Measurements from ENCODE around the gene GPX2. TPM values are rescaled to one million over a fixed set of nuclear protein-coding genes. Genes with fewer than 3 reads are reported as not detected.

GPX2 gene
- total RNA-seq (2014; rRNA removed; shearing (Covaris generic)) (not detected in 2 replicates), polyA plus RNA-seq (2016; fragmentation: Nextera tagmentation; extraction: Ambion mirVana) (not detected in 2 replicates)

GRCh38 chr14:64942531-64943111, at the start of gene GPX2:
TSS of gene GPX2 (minus strand) at chr14:64942745. CDS start at chr14:64942726, 19 bp downstream.
- Histone ChIP-seq H3K4me1 (ENCODE audit: insufficient read depth) (no peaks in the 10 kb centered on the region), H4K20me1 (ENCODE audit: insufficient read depth) (no peaks in the 10 kb centered on the region), H3K27ac (no peak within 1 kb of the TSS), H3F3A (ENCODE audit: insufficient read depth) (no peaks in the 10 kb centered on the region), H3K27me3 (replicated peaks; ENCODE audit: insufficient read depth) (no peaks in the 10 kb centered on the region), H3K4me2 (ENCODE audit: unreplicated experiment) (no peak within 1 kb of the TSS), H3K9me3 (ENCODE audit: low read depth) (no peaks in the 10 kb centered on the region), H3K4me3 (no peak within 1 kb of the TSS), H3K36me3 (ENCODE audit: low read depth) (no peaks in the 10 kb centered on the region), H3K79me2 (ENCODE audit: insufficient read depth) (no peaks in the 10 kb centered on the region), H2AFZ (no peak within 1 kb of the TSS), H3K9ac (no peak within 1 kb of the TSS), H3K9me2 (ENCODE audit: insufficient read depth) (no peaks in the 10 kb centered on the region)
- WGBS, 2 experiments (ENCODE audit: low coverage in 1 of 2, low lambda C conversion rate in 2 of 2, missing lambda C conversion rate in 2 of 2): 92% methylated on average over 13 of the region's 13 CpGs
- in situ Hi-C loops (cut with MboI): no loop called here
- TF ChIP-seq EZH2 (IDR thresholded peaks at IDR 0.05; ENCODE audit: insufficient read depth, poor library complexity, severe bottlenecking): no peak
- no peak for TF ChIP-seq EZH2phosphoT487 (IDR thresholded peaks at IDR 0.05; ENCODE audit: insufficient read depth, low read depth)
- no peak for DNase-seq

- Histone ChIP-seq H3K79me2 (ENCODE audit: insufficient read depth) (peaks cover 75% of the 10 kb centered on the region), H3K4me2 (ENCODE audit: unreplicated experiment) (no peak overlapping the region), H3K9me3 (ENCODE audit: low read depth) (no peaks in the 10 kb centered on the region), H3K4me1 (ENCODE audit: insufficient read depth) (peaks cover 16% of the 10 kb centered on the region), H3K36me3 (ENCODE audit: low read depth) (no peaks in the 10 kb centered on the region), H2AFZ (no peak overlapping the region), H3K27ac (no peak overlapping the region), H3F3A (ENCODE audit: insufficient read depth) (0 out of 2 replicates have a peak, but pooled peaks cover 5% of the 10 kb centered on the region), H3K4me3 (no peak overlapping the region), H3K27me3 (replicated peaks; ENCODE audit: insufficient read depth) (no peaks in the 10 kb centered on the region), H3K9me2 (ENCODE audit: insufficient read depth) (no peaks in the 10 kb centered on the region), H3K9ac (no peak overlapping the region), H4K20me1 (ENCODE audit: insufficient read depth) (no peaks in the 10 kb centered on the region)
- TF ChIP-seq EZH2phosphoT487 (IDR thresholded peaks at IDR 0.05; ENCODE audit: insufficient read depth, low read depth): no peak
- TF ChIP-seq EZH2 (IDR thresholded peaks at IDR 0.05; ENCODE audit: insufficient read depth, poor library complexity, severe bottlenecking): no peak
- in situ Hi-C loops (cut with MboI): no loop called here
- WGBS, 2 experiments (ENCODE audit: low coverage in 1 of 2, low lambda C conversion rate in 2 of 2, missing lambda C conversion rate in 2 of 2): 97 to 98% methylated on average over 4 of the region's 4 CpGs
- no peak for DNase-seq
Measured at GRCh38 chr14:64990939-64991338, 48.4 kb upstream of the GPX2 start.

DNA sequence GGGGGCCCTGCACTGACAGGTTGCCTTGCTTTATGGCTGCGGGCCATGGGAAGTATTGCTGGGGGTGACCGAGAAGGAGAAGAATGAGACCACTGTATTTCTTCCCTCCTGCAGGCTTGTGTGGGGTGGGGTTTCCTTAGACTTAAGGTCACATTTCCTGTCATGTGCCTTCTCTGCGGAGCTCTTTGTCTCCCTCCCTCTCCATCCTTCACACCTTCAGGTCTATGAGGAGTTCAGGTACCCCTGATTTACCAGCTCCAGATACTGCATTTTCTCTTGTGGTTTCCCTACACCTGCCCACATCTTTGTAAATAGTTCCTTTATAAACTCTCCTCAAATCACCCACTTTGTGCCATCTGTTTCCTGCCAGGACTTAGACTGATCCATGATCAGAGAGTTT, 47.8 kb upstream of the GPX2 start:
- Histone ChIP-seq H3F3A (ENCODE audit: insufficient read depth) (0 out of 2 replicates have a peak, but pooled peaks cover 5% of the 10 kb centered on the region), H3K4me1 (ENCODE audit: insufficient read depth) (peaks cover 16% of the 10 kb centered on the region), H3K4me2 (ENCODE audit: unreplicated experiment) (no peak overlapping the region), H3K27me3 (replicated peaks; ENCODE audit: insufficient read depth) (no peaks in the 10 kb centered on the region), H2AFZ (no peak overlapping the region), H4K20me1 (ENCODE audit: insufficient read depth) (no peaks in the 10 kb centered on the region), H3K79me2 (ENCODE audit: insufficient read depth) (peaks cover 70% of the 10 kb centered on the region), H3K9me2 (ENCODE audit: insufficient read depth) (no peaks in the 10 kb centered on the region), H3K27ac (no peak overlapping the region), H3K36me3 (ENCODE audit: low read depth) (no peaks in the 10 kb centered on the region), H3K9ac (no peak overlapping the region), H3K9me3 (ENCODE audit: low read depth) (no peaks in the 10 kb centered on the region), H3K4me3 (no peak overlapping the region)
- no peak for DNase-seq
- in situ Hi-C loops (cut with MboI): no loop called here
- 98 to 100% methylated on average over 3 of the region's 3 CpGs for WGBS, 2 experiments (ENCODE audit: low coverage in 1 of 2, low lambda C conversion rate in 2 of 2, missing lambda C conversion rate in 2 of 2)
- no peak for TF ChIP-seq EZH2 (IDR thresholded peaks at IDR 0.05; ENCODE audit: insufficient read depth, poor library complexity, severe bottlenecking)
- TF ChIP-seq EZH2phosphoT487 (IDR thresholded peaks at IDR 0.05; ENCODE audit: insufficient read depth, low read depth): no peak

DNA sequence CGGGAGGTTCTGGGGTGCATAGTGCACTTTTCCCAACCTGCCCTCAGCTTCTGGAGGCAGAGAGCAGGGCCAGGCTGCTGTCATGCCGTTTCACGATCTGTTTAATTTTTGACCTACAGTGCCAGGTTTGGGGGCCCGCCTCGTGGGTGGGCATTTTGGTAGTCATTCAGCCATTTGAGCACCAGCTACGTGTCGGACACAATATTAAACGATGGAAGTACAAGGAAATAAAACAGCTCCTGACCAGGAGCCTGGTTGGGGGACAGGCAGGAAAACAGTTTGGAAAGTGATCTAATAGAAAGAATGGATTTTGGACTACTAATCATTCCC, 44.9 kb upstream of the GPX2 start:
- H3K79me2 ChIP-seq (ENCODE audit: insufficient read depth): peaks cover 45% of the 10 kb centered on the region
- H3K9me2 ChIP-seq (ENCODE audit: insufficient read depth): no peaks in the 10 kb centered on the region
- peaks cover 9% of the 10 kb centered on the region; the same call in 1 of the 2 replicates for H3K4me1 ChIP-seq (ENCODE audit: insufficient read depth)
- H3F3A ChIP-seq (ENCODE audit: insufficient read depth): 0 out of 2 replicates have a peak, but pooled peaks cover 4% of the 10 kb centered on the region
- DNase-seq: peak; percentile 42
- 2 to 3% methylated on average over 8 of the region's 8 CpGs for WGBS, 2 experiments (ENCODE audit: low coverage in 1 of 2, low lambda C conversion rate in 2 of 2, missing lambda C conversion rate in 2 of 2)
- no peaks in the 10 kb centered on the region for H3K36me3 ChIP-seq (ENCODE audit: low read depth)
- TF ChIP-seq EZH2 (IDR thresholded peaks at IDR 0.05; ENCODE audit: insufficient read depth, poor library complexity, severe bottlenecking): no peak
- TF ChIP-seq EZH2phosphoT487 (IDR thresholded peaks at IDR 0.05; ENCODE audit: insufficient read depth, low read depth): no peak
- H2AFZ ChIP-seq: peak overlapping the region; percentile 89
- in situ Hi-C loops (cut with MboI): no loop called here
- H3K4me3 ChIP-seq: peak overlapping the region; percentile 99
- H3K4me2 ChIP-seq (ENCODE audit: unreplicated experiment): peak overlapping the region; percentile 88
- no peaks in the 10 kb centered on the region for H3K9me3 ChIP-seq (ENCODE audit: low read depth)
- peak overlapping the region; percentile 86 for H3K27ac ChIP-seq
- H4K20me1 ChIP-seq (ENCODE audit: insufficient read depth): no peaks in the 10 kb centered on the region
- peak overlapping the region; percentile 93 for H3K9ac ChIP-seq
- H3K27me3 ChIP-seq (replicated peaks; ENCODE audit: insufficient read depth): no peaks in the 10 kb centered on the region; the same call in 1 of the 2 replicates

Measured in GM23248 (cell line).